ENCODE measurements around the gene JPT1.

GRCh38 chr17:75102385-75102821 is 51.9 kb downstream of the JPT1 start:
- TF ChIP-seq, protein P1, sequence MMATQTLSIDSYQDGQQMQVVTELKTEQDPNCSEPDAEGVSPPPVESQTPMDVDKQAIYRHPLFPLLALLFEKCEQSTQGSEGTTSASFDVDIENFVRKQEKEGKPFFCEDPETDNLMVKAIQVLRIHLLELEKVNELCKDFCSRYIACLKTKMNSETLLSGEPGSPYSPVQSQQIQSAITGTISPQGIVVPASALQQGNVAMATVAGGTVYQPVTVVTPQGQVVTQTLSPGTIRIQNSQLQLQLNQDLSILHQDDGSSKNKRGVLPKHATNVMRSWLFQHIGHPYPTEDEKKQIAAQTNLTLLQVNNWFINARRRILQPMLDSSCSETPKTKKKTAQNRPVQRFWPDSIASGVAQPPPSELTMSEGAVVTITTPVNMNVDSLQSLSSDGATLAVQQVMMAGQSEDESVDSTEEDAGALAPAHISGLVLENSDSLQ (IDR thresholded peaks at IDR 0.05): peak; percentile 68
- TF ChIP-seq ELF4 (IDR thresholded peaks at IDR 0.05) (no peak), ZNF384 (IDR thresholded peaks at IDR 0.05) (no peak)

Measured in HEK293T (cell line).